ENCODE results near the gene NCAPG2. TPM values are rescaled to one million over a fixed set of nuclear protein-coding genes. Genes with fewer than 3 reads are reported as not detected.
A peak's percentile ranks its signal among the peaks of the same experiment; 100 is the strongest.

NCAPG2 gene
- total and polyA plus RNA-seq, 2 of the 13 experiments (the other 11 are each of a cell fraction or from before 2014, with no cell fraction given), result 15.1 to 30.7 TPM

GRCh38 chr7:158655931-158656441 lies 48.6 kb downstream of the NCAPG2 start:
- no peak overlapping the region for H3K27ac ChIP-seq (ENCODE audit: extremely low read length, insufficient read depth, low read length)

GRCh38 chr7:158655507-158655906 lies 49.1 kb downstream of the NCAPG2 start:
- intact Hi-C loops (cut with micrococcal nuclease; ENCODE audit: unreplicated experiment), result no loop called here
- Histone ChIP-seq H3K4me1 (ENCODE audit: insufficient read depth, low read length) (peaks cover under 1% of the 10 kb centered on the region; the same call in 1 of the 2 replicates), H3K9ac (ENCODE audit: insufficient read depth, low read depth, low read length) (no peak overlapping the region), H3K9me3 (ENCODE audit: low read length) (no peaks in the 10 kb centered on the region), H3K4me2 (ENCODE audit: low read depth, low read length) (no peak overlapping the region), H3K27me3 (ENCODE audit: control insufficient read depth in 1 of 2, insufficient read depth in 2 of 2, low read length in 2 of 2) (no peaks in the 10 kb centered on the region), H3K79me2 (ENCODE audit: insufficient read depth, low read length) (no peaks in the 10 kb centered on the region), H3K4me3 (replicated peaks in 1 of 3; ENCODE audit: insufficient read depth in 1 of 3, low read depth in 2 of 3, low read length in 3 of 3) (no peak overlapping the region), H3K36me3 (replicated peaks in 1 of 2; ENCODE audit: control insufficient read depth in 1 of 2, insufficient read depth in 2 of 2, low read length in 2 of 2) (peaks cover 19 to 69% of the 10 kb centered on the region in 2 experiments), H2AFZ (ENCODE audit: low read length) (no peak overlapping the region), H3K27ac (ENCODE audit: extremely low read length, insufficient read depth, low read length) (no peak overlapping the region), H4K20me1 (ENCODE audit: insufficient read depth, low read length) (no peaks in the 10 kb centered on the region)
- in situ Hi-C loops (cut with HindIII; ENCODE audit: extremely low pct_ligation_motif_present, low pct_unique_long_range_greater_than_20kb), result no loop called here
- FAIRE-seq, result no peak
- WGBS (ENCODE audit: low lambda C conversion rate), result 94% methylated on average over 5 of the region's 11 CpGs
- TF ChIP-seq STAT5B (CRISPR knock-in tag; IDR thresholded peaks at IDR 0.05), result no peak
- TF ChIP-seq CREB1 (IDR thresholded peaks at IDR 0.05), result no peak
- TF ChIP-seq CREB1 (CRISPR knock-in tag; IDR thresholded peaks at IDR 0.05), result no peak
- TF ChIP-seq KMT2A (CRISPR knock-in tag; IDR thresholded peaks at IDR 0.05), result no peak
- TF ChIP-seq AGO2 (optimal IDR thresholded peaks at IDR 0.05; ENCODE audit: low read depth, low read length), result peak; percentile 18
- no peak for TF ChIP-seq RBFOX2 (IDR thresholded peaks at IDR 0.05; ENCODE audit: low read depth, low read length)
- no peak for TF ChIP-seq ZNF713 (CRISPR knock-in tag; IDR thresholded peaks at IDR 0.05)
- CTCF ChIA-PET (ENCODE audit: low intra/inter-chr PET ratio, low total read pairs), result no interaction called here
- no peak; the same call in 2 of the 3 replicates for ATAC-seq
- no peak for DNase-seq (ENCODE audit: low spot score)
- POLR2A ChIA-PET, result interaction anchor here (1.6 kb wide), 1 partner anchor 65 kb away, joined by 3 read pairs; no protein-coding TSS in a partner anchor
- no TSS peak for BruUV-seq (replicated peaks)

More at GRCh38 chr7:158655931-158656441, 48.6 kb downstream of the NCAPG2 start:
- TF ChIP-seq IRF2 (CRISPR knock-in tag; IDR thresholded peaks at IDR 0.05), result no peak
- TF ChIP-seq ZNF562 (CRISPR knock-in tag; IDR thresholded peaks at IDR 0.05; ENCODE audit: borderline replicate concordance), result no peak
- TF ChIP-seq SIX1 (CRISPR knock-in tag; IDR thresholded peaks at IDR 0.05; ENCODE audit: borderline replicate concordance), result no peak
- peak; percentile 27; the same call in 1 of the 2 replicates for TF ChIP-seq MAFF (IDR thresholded peaks at IDR 0.05; ENCODE audit: low read depth, low read length)
- TF ChIP-seq DRAP1 (CRISPR knock-in tag; IDR thresholded peaks at IDR 0.05), result no peak
- peak; percentile 36 to 55 for TF ChIP-seq MAFK (conservative IDR thresholded peaks at IDR 0.05 in 1 of 2, IDR thresholded peaks at IDR 0.05 in 1 of 2; ENCODE audit: low read length in 2 of 2)
- TF ChIP-seq SOX5 (CRISPR knock-in tag; IDR thresholded peaks at IDR 0.05; ENCODE audit: borderline replicate concordance), result no peak
- peak; percentile 23; the same call in 1 of the 2 replicates for TF ChIP-seq NFE2L2 (IDR thresholded peaks at IDR 0.05; ENCODE audit: low read length)
- WGBS (ENCODE audit: low lambda C conversion rate), result 96% methylated on average over 5 of the region's 7 CpGs
- no peak overlapping the region for H2AFZ ChIP-seq (ENCODE audit: low read length)
- no peaks in the 10 kb centered on the region for H3K4me1 ChIP-seq (ENCODE audit: insufficient read depth, low read length)
- FAIRE-seq (no peak), DNase-seq (ENCODE audit: low spot score) (no peak), ATAC-seq (no peak)
- ChIA-PET CTCF (ENCODE audit: low intra/inter-chr PET ratio, low total read pairs) (no interaction called here), POLR2A (interaction anchor here (1.6 kb wide), 1 partner anchor 65 kb away, joined by 3 read pairs; no protein-coding TSS in a partner anchor)
- no peaks in the 10 kb centered on the region for H3K9me3 ChIP-seq (ENCODE audit: low read length)
- no peak overlapping the region for H3K4me2 ChIP-seq (ENCODE audit: low read depth, low read length)
- BruUV-seq (replicated peaks), result no TSS peak
- H3K79me2 ChIP-seq (ENCODE audit: insufficient read depth, low read length), result no peaks in the 10 kb centered on the region
- peaks cover 19 to 69% of the 10 kb centered on the region in 2 experiments for H3K36me3 ChIP-seq (replicated peaks in 1 of 2; ENCODE audit: control insufficient read depth in 1 of 2, insufficient read depth in 2 of 2, low read length in 2 of 2)
- intact Hi-C loops (cut with micrococcal nuclease; ENCODE audit: unreplicated experiment), result no loop called here
- H3K27me3 ChIP-seq (ENCODE audit: control insufficient read depth in 1 of 2, insufficient read depth in 2 of 2, low read length in 2 of 2), result no peaks in the 10 kb centered on the region
- in situ Hi-C loops (cut with HindIII; ENCODE audit: extremely low pct_ligation_motif_present, low pct_unique_long_range_greater_than_20kb), result no loop called here
- H3K4me3 ChIP-seq (replicated peaks in 1 of 3; ENCODE audit: insufficient read depth in 1 of 3, low read depth in 2 of 3, low read length in 3 of 3), result no peak overlapping the region
- H4K20me1 ChIP-seq (ENCODE audit: insufficient read depth, low read length), result no peaks in the 10 kb centered on the region
- no peak overlapping the region for H3K9ac ChIP-seq (ENCODE audit: insufficient read depth, low read depth, low read length)

Measured in HepG2 (cell line).